Measurements from ENCODE around the gene SAMD13.

SAMD13 gene

DNA sequence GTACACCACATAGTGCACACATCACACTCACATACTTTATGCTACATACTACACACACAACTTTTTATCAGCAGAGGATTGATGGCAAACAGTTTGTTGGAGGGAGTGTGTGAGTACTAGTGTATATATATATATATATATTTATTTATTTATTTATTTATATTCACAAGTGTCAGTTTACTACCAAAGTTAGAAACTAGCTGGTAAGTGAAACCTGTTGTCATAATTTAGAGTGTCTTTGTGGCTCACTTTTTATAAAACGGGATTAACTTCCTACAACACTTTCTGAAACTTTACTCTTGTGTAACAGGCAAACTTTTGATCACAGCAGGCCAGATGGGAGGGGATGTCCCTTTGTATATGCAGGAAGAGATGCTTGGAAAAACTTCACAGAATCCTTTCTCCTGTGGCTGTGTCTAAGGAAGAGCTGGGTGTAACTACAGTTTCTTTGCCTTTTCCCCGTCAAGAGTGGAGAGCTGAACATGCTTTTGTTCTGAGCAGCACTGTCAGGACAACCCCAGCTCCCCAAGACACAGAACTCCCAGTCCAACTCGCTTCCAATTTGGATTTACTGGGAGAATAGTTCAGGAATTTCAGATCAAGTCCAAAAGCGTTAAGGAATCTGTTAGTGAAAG is 1.9 kb upstream of the SAMD13 start:
- H3K27ac ChIP-seq (ENCODE audit: low read depth, low read length), result peak overlapping the region; percentile 50; the same call in 1 of the 2 replicates
- H3K36me3 ChIP-seq (ENCODE audit: insufficient read depth, low read length), result no peaks in the 10 kb centered on the region
- H3K4me3 ChIP-seq (ENCODE audit: low read depth, low read length), result peak overlapping the region; percentile 94
- peak overlapping the region; percentile 62 for H2AFZ ChIP-seq (ENCODE audit: low read length, unreplicated experiment)
- H3K27me3 ChIP-seq (ENCODE audit: insufficient read depth, low read length), result no peaks in the 10 kb centered on the region
- peaks cover 44% of the 10 kb centered on the region for H3K4me1 ChIP-seq (ENCODE audit: control insufficient read depth, insufficient read depth, low read length, unreplicated experiment)
- H3K79me2 ChIP-seq (ENCODE audit: control insufficient read depth, insufficient read depth, low read length, unreplicated experiment), result no peaks in the 10 kb centered on the region

DNA sequence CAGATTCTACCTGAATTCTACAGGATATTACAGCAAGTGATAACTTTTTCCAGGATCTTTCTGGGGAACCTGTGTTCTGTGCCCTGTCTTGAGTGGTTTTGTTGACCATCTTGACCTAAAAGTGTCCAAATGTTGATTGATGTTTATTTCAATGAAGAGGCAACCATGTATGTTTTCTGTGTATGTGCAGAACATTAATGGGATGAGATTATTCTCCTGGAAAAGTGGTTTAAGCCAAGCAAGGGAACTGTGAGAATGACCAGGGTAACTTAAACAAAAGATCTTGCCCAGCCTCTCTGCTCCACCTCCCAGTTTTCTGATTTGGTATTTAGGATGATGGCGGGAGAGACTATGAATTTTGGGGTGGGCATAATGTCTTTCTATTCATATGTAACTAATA is 1.0 kb upstream of the SAMD13 start:
- peak overlapping the region; percentile 59; the same call in 1 of the 2 replicates for H3K27ac ChIP-seq (ENCODE audit: low read depth, low read length)
- peak overlapping the region; percentile 94 for H2AFZ ChIP-seq (ENCODE audit: low read length, unreplicated experiment)
- peaks cover 44% of the 10 kb centered on the region for H3K4me1 ChIP-seq (ENCODE audit: control insufficient read depth, insufficient read depth, low read length, unreplicated experiment)
- H3K79me2 ChIP-seq (ENCODE audit: control insufficient read depth, insufficient read depth, low read length, unreplicated experiment), result no peaks in the 10 kb centered on the region
- H3K36me3 ChIP-seq (ENCODE audit: insufficient read depth, low read length), result no peaks in the 10 kb centered on the region
- H3K27me3 ChIP-seq (ENCODE audit: insufficient read depth, low read length), result no peaks in the 10 kb centered on the region
- peak overlapping the region; percentile 66 for H3K4me3 ChIP-seq (ENCODE audit: low read depth, low read length)

DNA sequence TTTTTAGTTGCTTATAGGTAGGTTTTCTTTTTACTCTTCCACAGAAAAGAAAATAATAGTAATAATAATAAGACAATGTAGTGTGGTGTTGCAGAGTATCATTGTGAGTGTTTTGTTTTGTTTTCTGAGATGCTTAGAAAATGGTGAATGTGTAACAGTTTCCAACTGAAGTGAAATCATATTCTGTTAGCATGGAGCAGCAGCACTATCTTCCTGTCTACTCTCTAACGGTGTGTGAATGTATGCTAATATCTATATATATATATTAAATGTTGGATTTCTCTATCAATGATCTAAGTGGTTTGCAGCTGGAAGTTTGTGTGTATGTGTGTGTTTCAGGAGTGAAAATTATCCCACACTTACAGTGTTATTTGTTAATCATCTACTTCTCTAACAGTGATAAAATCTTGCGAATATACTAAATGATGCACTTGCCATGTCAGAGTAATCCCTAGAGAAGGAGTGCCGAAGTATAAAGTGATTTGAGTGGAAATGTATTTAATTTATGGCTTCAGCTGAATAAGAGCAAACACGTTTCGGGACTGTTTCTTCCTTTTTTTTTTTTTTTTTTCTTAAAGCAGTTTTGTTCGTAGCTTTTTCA is 377 bp downstream of the SAMD13 start:
- Histone ChIP-seq H3K79me2 (ENCODE audit: control insufficient read depth, insufficient read depth, low read length, unreplicated experiment) (no peaks in the 10 kb centered on the region), H2AFZ (ENCODE audit: low read length, unreplicated experiment) (peak overlapping the region; percentile 94), H3K4me3 (ENCODE audit: low read depth, low read length) (peak overlapping the region; percentile 66), H3K4me1 (ENCODE audit: control insufficient read depth, insufficient read depth, low read length, unreplicated experiment) (peaks cover 44% of the 10 kb centered on the region), H3K27me3 (ENCODE audit: insufficient read depth, low read length) (no peaks in the 10 kb centered on the region), H3K36me3 (ENCODE audit: insufficient read depth, low read length) (no peaks in the 10 kb centered on the region), H3K27ac (ENCODE audit: low read depth, low read length) (peak overlapping the region; percentile 59)

DNA sequence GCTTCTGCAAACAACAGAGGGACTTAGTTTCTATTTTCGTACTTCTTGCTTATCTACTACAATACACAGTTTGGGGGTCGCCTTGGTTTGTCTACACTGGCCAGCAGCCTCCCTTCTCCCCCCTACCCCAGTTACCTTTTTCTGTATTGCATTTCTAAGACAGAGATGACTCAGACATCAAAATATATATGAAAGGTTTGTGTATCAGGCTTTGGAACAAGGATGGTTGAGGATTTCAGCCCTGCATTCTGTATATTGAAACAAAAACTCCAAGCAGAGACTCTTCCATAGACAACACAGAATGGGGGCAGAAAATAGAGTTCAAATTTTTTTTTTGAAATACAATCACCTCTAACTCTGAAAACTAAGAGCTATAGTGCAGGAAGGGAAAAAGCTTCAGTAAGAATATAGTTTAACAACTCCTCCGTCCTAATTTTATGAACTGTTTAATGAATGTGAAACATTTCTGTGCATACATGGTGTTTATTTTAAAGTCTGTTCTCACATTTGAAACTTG is 1.9 kb downstream of the SAMD13 start:
- H3K4me1 ChIP-seq (ENCODE audit: control insufficient read depth, insufficient read depth, low read length, unreplicated experiment), result peaks cover 44% of the 10 kb centered on the region
- H3K36me3 ChIP-seq (ENCODE audit: insufficient read depth, low read length), result no peaks in the 10 kb centered on the region
- H3K79me2 ChIP-seq (ENCODE audit: control insufficient read depth, insufficient read depth, low read length, unreplicated experiment), result no peaks in the 10 kb centered on the region
- peak overlapping the region; percentile 66 for H2AFZ ChIP-seq (ENCODE audit: low read length, unreplicated experiment)
- H3K27ac ChIP-seq (ENCODE audit: low read depth, low read length), result peak overlapping the region; percentile 27; the same call in 1 of the 2 replicates
- peak overlapping the region; percentile 69 for H3K4me3 ChIP-seq (ENCODE audit: low read depth, low read length)
- no peaks in the 10 kb centered on the region for H3K27me3 ChIP-seq (ENCODE audit: insufficient read depth, low read length)

DNA sequence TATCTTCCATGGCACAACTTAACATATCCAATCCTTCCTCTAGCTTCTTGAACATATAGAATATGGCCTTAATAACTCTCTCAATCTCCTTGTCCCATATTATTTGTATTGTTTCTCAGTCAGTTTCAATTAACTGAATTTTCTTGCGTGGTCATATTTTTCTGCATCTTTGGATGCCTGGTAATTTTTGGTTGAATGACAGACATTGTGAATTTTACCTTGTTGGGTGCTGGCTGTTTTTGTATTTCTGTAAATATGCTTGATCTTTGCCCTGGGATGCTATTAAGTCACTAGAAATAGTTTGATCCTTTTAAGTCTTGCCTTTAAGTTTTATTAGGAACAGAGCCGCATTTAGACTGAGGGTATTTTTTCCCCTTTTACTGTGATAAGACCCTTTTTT is 5.9 kb downstream of the SAMD13 start:
- Histone ChIP-seq H3K4me1 (ENCODE audit: control insufficient read depth, insufficient read depth, low read length, unreplicated experiment) (peaks cover 13% of the 10 kb centered on the region), H3K79me2 (ENCODE audit: control insufficient read depth, insufficient read depth, low read length, unreplicated experiment) (no peaks in the 10 kb centered on the region), H3K4me3 (ENCODE audit: low read depth, low read length) (no peak overlapping the region), H3K36me3 (ENCODE audit: insufficient read depth, low read length) (no peaks in the 10 kb centered on the region), H3K27ac (ENCODE audit: low read depth, low read length) (no peak overlapping the region), H3K27me3 (ENCODE audit: insufficient read depth, low read length) (no peaks in the 10 kb centered on the region), H2AFZ (ENCODE audit: low read length, unreplicated experiment) (no peak overlapping the region)

DNA sequence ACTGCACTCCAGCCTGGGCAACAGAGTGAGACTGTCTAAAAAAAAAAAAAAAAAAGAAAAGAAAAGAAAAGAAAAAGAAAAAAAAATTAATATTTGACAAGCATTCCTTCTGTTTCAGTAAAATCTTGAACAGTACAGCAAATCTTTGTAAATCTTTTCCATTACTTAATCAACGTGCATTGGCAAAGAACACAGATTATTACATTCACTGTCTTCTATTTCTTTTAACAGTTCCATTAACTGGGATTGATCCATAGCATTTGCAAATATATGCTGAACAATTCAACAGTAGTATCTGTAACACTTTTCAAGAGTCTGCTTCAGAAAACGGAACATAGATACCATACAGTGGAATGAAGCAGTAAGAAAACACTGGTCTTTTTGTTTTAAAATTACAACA is 9.8 kb downstream of the SAMD13 start:
- H3K4me3 ChIP-seq (ENCODE audit: low read depth, low read length), result no peak overlapping the region
- H3K79me2 ChIP-seq (ENCODE audit: control insufficient read depth, insufficient read depth, low read length, unreplicated experiment), result no peaks in the 10 kb centered on the region
- H3K27ac ChIP-seq (ENCODE audit: low read depth, low read length), result no peak overlapping the region
- no peaks in the 10 kb centered on the region for H3K36me3 ChIP-seq (ENCODE audit: insufficient read depth, low read length)
- no peaks in the 10 kb centered on the region for H3K4me1 ChIP-seq (ENCODE audit: control insufficient read depth, insufficient read depth, low read length, unreplicated experiment)
- H2AFZ ChIP-seq (ENCODE audit: low read length, unreplicated experiment), result no peak overlapping the region
- H3K27me3 ChIP-seq (ENCODE audit: insufficient read depth, low read length), result no peaks in the 10 kb centered on the region

DNA sequence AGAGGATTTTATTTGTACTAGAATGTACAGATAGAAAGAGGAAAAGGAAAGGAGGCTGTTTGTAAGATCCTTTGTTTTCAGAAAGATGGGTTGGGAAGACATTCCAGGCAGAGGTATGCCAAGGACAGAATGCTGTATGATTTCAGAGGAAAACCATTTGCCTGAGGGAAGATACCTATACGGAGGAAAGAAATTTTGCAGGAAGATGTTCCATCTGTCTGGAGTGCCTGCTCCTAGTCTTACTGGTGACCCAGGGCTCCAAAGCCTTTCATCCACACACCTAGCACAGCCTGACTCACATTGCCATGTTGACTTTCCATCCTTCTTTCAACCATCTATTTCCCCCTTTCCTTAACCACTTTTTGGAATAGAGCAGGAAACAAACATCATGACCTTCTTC is 18.2 kb downstream of the SAMD13 start:
- Histone ChIP-seq H3K27ac (ENCODE audit: low read depth, low read length) (no peak overlapping the region), H3K4me1 (ENCODE audit: control insufficient read depth, insufficient read depth, low read length, unreplicated experiment) (no peaks in the 10 kb centered on the region), H3K27me3 (ENCODE audit: insufficient read depth, low read length) (no peaks in the 10 kb centered on the region), H3K79me2 (ENCODE audit: control insufficient read depth, insufficient read depth, low read length, unreplicated experiment) (no peaks in the 10 kb centered on the region), H3K4me3 (ENCODE audit: low read depth, low read length) (no peak overlapping the region), H2AFZ (ENCODE audit: low read length, unreplicated experiment) (no peak overlapping the region), H3K36me3 (ENCODE audit: insufficient read depth, low read length) (no peaks in the 10 kb centered on the region)

DNA sequence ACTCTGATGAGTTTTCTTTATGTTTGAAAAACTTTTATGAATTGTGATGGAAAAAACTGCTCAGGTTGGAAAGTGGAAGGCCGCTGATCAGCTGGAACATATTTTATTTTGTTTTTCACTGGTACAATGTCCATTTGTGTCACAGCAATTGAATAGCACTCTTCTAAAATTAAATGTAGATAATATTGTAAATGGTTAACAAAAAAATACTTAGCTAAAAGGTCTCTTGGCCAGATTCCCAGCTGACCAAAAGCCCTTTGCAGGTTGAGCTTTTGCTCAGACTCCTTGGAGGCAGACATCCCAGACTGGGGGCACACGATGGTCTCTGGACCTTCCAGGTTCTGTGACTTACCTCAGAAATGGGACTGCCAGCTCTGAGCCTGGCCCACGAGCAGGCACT is 26.3 kb downstream of the SAMD13 start:
- Histone ChIP-seq H2AFZ (ENCODE audit: low read length, unreplicated experiment) (no peak overlapping the region), H3K4me3 (ENCODE audit: low read depth, low read length) (no peak overlapping the region), H3K79me2 (ENCODE audit: control insufficient read depth, insufficient read depth, low read length, unreplicated experiment) (no peaks in the 10 kb centered on the region), H3K4me1 (ENCODE audit: control insufficient read depth, insufficient read depth, low read length, unreplicated experiment) (no peaks in the 10 kb centered on the region), H3K27ac (ENCODE audit: low read depth, low read length) (no peak overlapping the region), H3K36me3 (ENCODE audit: insufficient read depth, low read length) (no peaks in the 10 kb centered on the region), H3K27me3 (ENCODE audit: insufficient read depth, low read length) (no peaks in the 10 kb centered on the region)

DNA sequence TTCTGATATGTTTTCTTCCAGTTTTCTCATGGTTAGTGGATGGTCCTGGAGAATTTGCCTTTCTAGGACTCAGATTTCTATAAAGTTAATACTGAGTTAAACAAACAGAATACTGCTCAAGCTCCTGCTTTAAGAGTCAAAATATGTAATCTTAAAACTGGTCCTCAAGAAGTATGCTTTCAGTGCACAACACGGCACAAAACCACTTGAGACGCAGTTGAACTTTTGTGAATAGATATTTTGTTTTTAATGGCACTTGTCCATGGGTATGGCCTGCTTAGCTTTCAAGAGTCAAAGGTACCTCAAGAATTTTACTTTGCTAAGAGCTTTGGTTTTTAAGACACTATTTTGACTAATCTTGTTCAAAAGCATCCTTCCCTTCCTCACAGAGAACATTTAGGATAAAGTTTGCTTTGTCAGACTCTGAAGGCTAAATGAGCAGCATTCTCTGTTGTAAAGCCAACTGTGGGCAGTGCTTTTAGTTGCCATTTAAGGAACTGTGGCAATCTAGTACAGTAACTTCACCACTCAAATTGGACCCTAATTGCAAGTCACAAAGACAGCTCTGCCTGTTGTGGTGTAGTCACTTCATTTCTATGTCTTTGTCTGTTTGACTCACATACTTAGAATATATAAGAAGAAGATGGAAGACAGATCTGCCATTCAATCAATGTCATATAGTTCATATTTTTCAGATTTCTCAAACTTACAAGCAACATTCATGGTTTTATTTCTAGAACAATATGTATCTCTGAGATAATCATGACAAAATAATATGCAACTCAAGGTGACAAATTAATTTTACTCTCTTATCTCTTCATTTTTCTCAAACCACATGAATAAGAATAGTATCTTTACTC is 28.8 kb downstream of the SAMD13 start:
- Histone ChIP-seq H3K36me3 (ENCODE audit: insufficient read depth, low read length) (no peaks in the 10 kb centered on the region), H3K27me3 (ENCODE audit: insufficient read depth, low read length) (no peaks in the 10 kb centered on the region), H3K79me2 (ENCODE audit: control insufficient read depth, insufficient read depth, low read length, unreplicated experiment) (no peaks in the 10 kb centered on the region), H3K27ac (ENCODE audit: low read depth, low read length) (no peak overlapping the region), H2AFZ (ENCODE audit: low read length, unreplicated experiment) (no peak overlapping the region), H3K4me3 (ENCODE audit: low read depth, low read length) (no peak overlapping the region), H3K4me1 (ENCODE audit: control insufficient read depth, insufficient read depth, low read length, unreplicated experiment) (no peaks in the 10 kb centered on the region)

DNA sequence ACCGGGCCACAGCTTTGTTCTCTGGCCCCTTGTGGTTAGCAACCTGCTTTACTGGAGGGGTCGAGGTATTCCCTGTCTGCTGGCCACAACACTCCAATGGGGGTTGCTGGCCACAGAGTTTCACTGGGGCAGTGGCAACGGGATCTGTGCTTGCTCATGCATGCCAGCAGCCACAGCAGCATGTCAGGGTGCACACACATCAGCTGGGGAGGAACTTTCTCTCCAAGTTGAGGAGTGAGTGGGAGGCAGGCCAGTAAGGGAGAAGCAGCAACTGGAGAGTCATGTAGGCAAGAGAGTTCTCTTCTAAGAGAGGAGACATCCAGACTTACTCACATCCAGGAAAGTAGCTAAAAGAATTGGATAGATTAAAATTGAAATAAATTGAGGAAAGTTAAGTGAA is 38.0 kb downstream of the SAMD13 start:
- no peak overlapping the region for H3K4me3 ChIP-seq (ENCODE audit: low read depth, low read length)
- no peaks in the 10 kb centered on the region for H3K79me2 ChIP-seq (ENCODE audit: control insufficient read depth, insufficient read depth, low read length, unreplicated experiment)
- H3K36me3 ChIP-seq (ENCODE audit: insufficient read depth, low read length), result no peaks in the 10 kb centered on the region
- no peak overlapping the region for H2AFZ ChIP-seq (ENCODE audit: low read length, unreplicated experiment)
- peaks cover 1% of the 10 kb centered on the region for H3K4me1 ChIP-seq (ENCODE audit: control insufficient read depth, insufficient read depth, low read length, unreplicated experiment)
- no peak overlapping the region for H3K27ac ChIP-seq (ENCODE audit: low read depth, low read length)
- no peaks in the 10 kb centered on the region for H3K27me3 ChIP-seq (ENCODE audit: insufficient read depth, low read length)

Data from ACC112 (cell line).